Ishikawa (cell line): ENCODE measurements around the gene KICS2.

Source experiments
- CEBPB ChIP-seq: IDR thresholded peaks from 2 replicates; pipeline ENCODE4 v1.6.1; 2012
- CREB1 ChIP-seq: IDR thresholded peaks from 2 replicates; pipeline ENCODE4 v1.6.1; 2012; ENCODE audit warnings: low read depth
- EP300 ChIP-seq: IDR thresholded peaks from 2 replicates; pipeline ENCODE4 v1.6.1; 2012; ENCODE audit warnings: borderline replicate concordance
- REST ChIP-seq: IDR thresholded peaks from 2 replicates; pipeline ENCODE4 v1.6.1; 2012; ENCODE audit warnings: low read depth, mild to moderate bottlenecking
- TAF1 ChIP-seq: IDR thresholded peaks from 2 replicates; pipeline ENCODE4 v1.6.1; 2012; ENCODE audit warnings: low read depth, mild to moderate bottlenecking

- TF ChIP-seq TAF1 (no peak), CEBPB (no peak), EP300 (no peak), REST (no peak), CREB1 (no peak)
These were observed 32.6 kb downstream of the KICS2 start for GRCh38 chr12:64189530-64189929.
